ENCODE measurements around the gene PAFAH2. TPM values are rescaled to one million over a fixed set of nuclear protein-coding genes. Genes with fewer than 3 reads are reported as not detected.

PAFAH2 gene
- total and polyA plus RNA-seq, 2 of the 8 experiments (the other 6 are each of a cell fraction or from before 2014, with no cell fraction given) = 7.7 to 9.3 TPM

DNA sequence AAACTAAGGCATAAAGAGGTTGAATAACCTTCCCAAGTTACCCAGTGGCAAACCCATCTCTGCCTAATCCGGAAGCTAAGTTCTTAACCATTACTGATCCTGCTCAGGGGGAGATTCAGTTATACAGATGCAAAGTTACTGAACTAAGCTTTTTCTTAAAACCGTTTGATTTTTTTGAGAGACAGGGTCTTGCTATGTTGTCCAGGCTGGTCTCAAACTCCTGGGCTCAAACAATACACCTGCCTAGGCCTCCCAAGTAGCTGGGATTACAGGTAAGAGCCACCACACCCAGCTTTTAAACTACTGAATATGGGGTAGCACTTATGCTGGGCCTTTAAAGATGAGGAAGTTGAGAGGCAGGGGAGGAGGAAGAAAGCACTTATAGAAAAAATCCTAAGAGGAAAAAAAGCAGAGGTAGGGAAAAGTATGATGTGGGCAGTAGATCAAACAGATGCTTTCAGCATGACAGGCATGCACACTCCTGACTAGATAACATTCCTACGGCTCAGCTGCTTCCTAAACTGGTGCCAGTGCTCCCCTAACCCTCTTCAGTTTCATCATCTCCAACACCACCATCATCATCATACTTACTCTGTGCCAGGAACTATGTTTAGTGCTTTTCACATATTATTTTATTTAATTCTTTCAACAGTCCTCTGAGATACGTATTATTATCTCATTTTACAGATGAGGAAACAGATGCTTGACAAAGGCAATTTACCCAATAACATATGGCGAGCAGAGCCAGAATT is 5.8 kb downstream of the PAFAH2 start (continued):
- TF ChIP-seq, protein P1, sequence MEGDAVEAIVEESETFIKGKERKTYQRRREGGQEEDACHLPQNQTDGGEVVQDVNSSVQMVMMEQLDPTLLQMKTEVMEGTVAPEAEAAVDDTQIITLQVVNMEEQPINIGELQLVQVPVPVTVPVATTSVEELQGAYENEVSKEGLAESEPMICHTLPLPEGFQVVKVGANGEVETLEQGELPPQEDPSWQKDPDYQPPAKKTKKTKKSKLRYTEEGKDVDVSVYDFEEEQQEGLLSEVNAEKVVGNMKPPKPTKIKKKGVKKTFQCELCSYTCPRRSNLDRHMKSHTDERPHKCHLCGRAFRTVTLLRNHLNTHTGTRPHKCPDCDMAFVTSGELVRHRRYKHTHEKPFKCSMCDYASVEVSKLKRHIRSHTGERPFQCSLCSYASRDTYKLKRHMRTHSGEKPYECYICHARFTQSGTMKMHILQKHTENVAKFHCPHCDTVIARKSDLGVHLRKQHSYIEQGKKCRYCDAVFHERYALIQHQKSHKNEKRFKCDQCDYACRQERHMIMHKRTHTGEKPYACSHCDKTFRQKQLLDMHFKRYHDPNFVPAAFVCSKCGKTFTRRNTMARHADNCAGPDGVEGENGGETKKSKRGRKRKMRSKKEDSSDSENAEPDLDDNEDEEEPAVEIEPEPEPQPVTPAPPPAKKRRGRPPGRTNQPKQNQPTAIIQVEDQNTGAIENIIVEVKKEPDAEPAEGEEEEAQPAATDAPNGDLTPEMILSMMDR (IDR thresholded peaks at IDR 0.05; ENCODE audit: control extremely low read depth in 1 of 3, insufficient read depth in 1 of 3, low read depth in 1 of 3, low read length in 3 of 3) = no peak
- TF ChIP-seq GABPA (IDR thresholded peaks at IDR 0.05; ENCODE audit: borderline replicate concordance, insufficient read depth, low read length) = no peak
- TF ChIP-seq KDM4A (IDR thresholded peaks at IDR 0.05; ENCODE audit: low read depth, low read length, severe bottlenecking) = no peak
- TF ChIP-seq, protein P2, sequence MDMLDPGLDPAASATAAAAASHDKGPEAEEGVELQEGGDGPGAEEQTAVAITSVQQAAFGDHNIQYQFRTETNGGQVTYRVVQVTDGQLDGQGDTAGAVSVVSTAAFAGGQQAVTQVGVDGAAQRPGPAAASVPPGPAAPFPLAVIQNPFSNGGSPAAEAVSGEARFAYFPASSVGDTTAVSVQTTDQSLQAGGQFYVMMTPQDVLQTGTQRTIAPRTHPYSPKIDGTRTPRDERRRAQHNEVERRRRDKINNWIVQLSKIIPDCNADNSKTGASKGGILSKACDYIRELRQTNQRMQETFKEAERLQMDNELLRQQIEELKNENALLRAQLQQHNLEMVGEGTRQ (IDR thresholded peaks at IDR 0.05; ENCODE audit: low read length) = no peak
- no peak for TF ChIP-seq KDM1A (IDR thresholded peaks at IDR 0.05; ENCODE audit: borderline replicate concordance, low read length)
- no peak for TF ChIP-seq YY1 (IDR thresholded peaks at IDR 0.05; ENCODE audit: low read depth, low read length)
- no peak for TF ChIP-seq CBX8 (IDR thresholded peaks at IDR 0.05; ENCODE audit: borderline replicate concordance, low read depth, low read length)
- no peak for TF ChIP-seq KDM5A (IDR thresholded peaks at IDR 0.05; ENCODE audit: low read length)

All from H1 (cell line).